ENCODE measurements around the gene SSX3. TPM values are rescaled to one million over a fixed set of nuclear protein-coding genes. Genes with fewer than 3 reads are reported as not detected.
"Not testable (repeated sequence)": the region's sequence is repeated elsewhere in the genome, so short reads cannot be mapped to it uniquely, and the experiment has no call there.

SSX3 gene
- under 1 TPM in 1 of 4 donors, not detected in 3; 0.81 TPM for total RNA-seq

GRCh38 chrX:48356315-48357094, at the start of gene SSX3:
SSX3 (minus strand) TSS chrX:48356703; CDS start chrX:48355249, 1,454 bp downstream.
- H3K27me3 ChIP-seq; H3K27ac ChIP-seq; intact Hi-C loops (cut with DNase I); H3K4me3 ChIP-seq (replicated peaks in 1 of 3); H3K36me3 ChIP-seq; H3K4me1 ChIP-seq; DNase-seq; H3K9me3 ChIP-seq: not testable (repeated sequence)
- 94 to 96% methylated on average over 19 of the region's 19 CpGs for WGBS, 2 donors

- DNase-seq; H3K4me3 ChIP-seq (replicated peaks in 1 of 3); H3K4me1 ChIP-seq; H3K27me3 ChIP-seq; H3K9me3 ChIP-seq; H3K36me3 ChIP-seq; intact Hi-C loops (cut with DNase I); H3K27ac ChIP-seq: not testable (repeated sequence)
- WGBS, 2 donors, result no CpG with 5 or more reads among the region's 1 CpG
Observed at GRCh38 chrX:48397825-48398224, 41.3 kb upstream of the SSX3 start.

GRCh38 chrX:48396931-48397330, 40.4 kb upstream of the SSX3 start:
- H3K36me3 ChIP-seq; H3K27me3 ChIP-seq; DNase-seq; H3K9me3 ChIP-seq; H3K4me3 ChIP-seq (replicated peaks in 1 of 3); H3K27ac ChIP-seq; intact Hi-C loops (cut with DNase I); H3K4me1 ChIP-seq: not testable (repeated sequence)
- WGBS, 2 donors, result 81 to 83% methylated on average over 2 of the region's 2 CpGs

GRCh38 chrX:48383239-48383638, 26.7 kb upstream of the SSX3 start, which contains the start of gene SSX4:
SSX4 (plus strand) TSS chrX:48383539; CDS start chrX:48384054, 515 bp downstream.
- H3K27me3 ChIP-seq; H3K4me1 ChIP-seq; H3K4me3 ChIP-seq (replicated peaks in 1 of 3); DNase-seq; H3K27ac ChIP-seq; intact Hi-C loops (cut with DNase I); H3K36me3 ChIP-seq; H3K9me3 ChIP-seq: not testable (repeated sequence)
- no CpG with 5 or more reads among the region's 16 CpGs for WGBS, 2 donors

- H3K9me3 ChIP-seq; DNase-seq; H3K27ac ChIP-seq; H3K36me3 ChIP-seq; H3K4me3 ChIP-seq (replicated peaks in 1 of 3); H3K27me3 ChIP-seq; intact Hi-C loops (cut with DNase I); H3K4me1 ChIP-seq: not testable (repeated sequence)
- WGBS, 2 donors, result no CpG with 5 or more reads among the region's 8 CpGs
Observed at GRCh38 chrX:48370408-48370807, 13.9 kb upstream of the SSX3 start.

GRCh38 chrX:48367717-48368408, 11.4 kb upstream of the SSX3 start:
- H3K9me3 ChIP-seq; H3K27ac ChIP-seq; H3K36me3 ChIP-seq; DNase-seq; intact Hi-C loops (cut with DNase I); H3K4me1 ChIP-seq; H3K4me3 ChIP-seq (replicated peaks in 1 of 3); H3K27me3 ChIP-seq: not testable (repeated sequence)
- WGBS, 2 donors, result no CpG with 5 or more reads among the region's 12 CpGs

GRCh38 chrX:48359281-48359680, 2.8 kb upstream of the SSX3 start:
- H3K36me3 ChIP-seq; H3K9me3 ChIP-seq; H3K4me3 ChIP-seq (replicated peaks in 1 of 3); DNase-seq; H3K4me1 ChIP-seq; H3K27me3 ChIP-seq; intact Hi-C loops (cut with DNase I); H3K27ac ChIP-seq: not testable (repeated sequence)
- 67 to 90% methylated on average over 4 to 5 of the region's 6 CpGs for WGBS, 2 donors

- intact Hi-C loops (cut with DNase I), result no loop called here
- no peak for TF ChIP-seq POLR2A (IDR thresholded peaks at IDR 0.05)
- TF ChIP-seq CTCF (IDR thresholded peaks at IDR 0.05), result no peak
- Histone ChIP-seq H3K4me1 (no peaks in the 10 kb centered on the region), H3K27me3 (no peaks in the 10 kb centered on the region), H3K4me3 (replicated peaks in 1 of 3) (no peak overlapping the region), H3K36me3 (no peaks in the 10 kb centered on the region), H3K27ac (no peak overlapping the region), H3K9me3 (no peaks in the 10 kb centered on the region)
- WGBS, 2 donors, result 94 to 96% methylated on average over 8 of the region's 8 CpGs
- DNase-seq, result no peak
Observed at GRCh38 chrX:48357681-48358080, 1.2 kb upstream of the SSX3 start.

- WGBS, 2 donors, result 53 to 73% methylated on average over 8 of the region's 8 CpGs
- intact Hi-C loops (cut with DNase I); DNase-seq; H3K27ac ChIP-seq; H3K9me3 ChIP-seq; H3K27me3 ChIP-seq; H3K4me1 ChIP-seq; H3K36me3 ChIP-seq; H3K4me3 ChIP-seq (replicated peaks in 1 of 3): not testable (repeated sequence)
Observed at GRCh38 chrX:48346059-48346458, 10.4 kb downstream of the SSX3 start.

GRCh38 chrX:48313996-48314395, 42.5 kb downstream of the SSX3 start:
- 65 to 77% methylated on average over 2 of the region's 2 CpGs for WGBS, 2 donors
- H3K9me3 ChIP-seq; H3K27me3 ChIP-seq; DNase-seq; H3K4me1 ChIP-seq; H3K27ac ChIP-seq; intact Hi-C loops (cut with DNase I); H3K36me3 ChIP-seq; H3K4me3 ChIP-seq (replicated peaks in 1 of 3): not testable (repeated sequence)

Measured in thyroid gland (tissue), 4 donors.